GM12872 (cell line): ENCODE results near the gene HYAL4.

ENCODE experiments used
- CTCF ChIP-seq: IDR thresholded peaks from 3 replicates; pipeline ENCODE4 v1.5.1; 2011; ENCODE audit warnings: low read depth, mild to moderate bottlenecking, low read length, moderate library complexity; ENCODE audit not compliant: insufficient read depth

Gene HYAL4

GRCh38 chr7:123901101-123901500, 56.1 kb downstream of the HYAL4 start:
- no peak for TF ChIP-seq CTCF

- no peak for TF ChIP-seq CTCF
These were observed 60.7 kb downstream of the HYAL4 start for GRCh38 chr7:123905714-123906113.

GRCh38 chr7:123916240-123916724, 71.3 kb downstream of the HYAL4 start:
- peak; percentile 35; the same call in 1 of the 3 replicates for TF ChIP-seq CTCF

GRCh38 chr7:123917878-123918277, 72.9 kb downstream of the HYAL4 start:
- no peak for TF ChIP-seq CTCF

GRCh38 chr7:123918309-123918708, 73.3 kb downstream of the HYAL4 start:
- TF ChIP-seq CTCF, result no peak

- no peak for TF ChIP-seq CTCF
These were observed 78.6 kb downstream of the HYAL4 start for GRCh38 chr7:123923599-123923998.

- TF ChIP-seq CTCF, result no peak
These were observed 80.0 kb downstream of the HYAL4 start, which contains the start of gene SPAM1 for GRCh38 chr7:123924941-123925340. Gene SPAM1 (plus strand): TSS chr7:123925241. CDS start chr7:123953571, 28,330 bp downstream.
